Kidney epithelial cell (primary cell): ENCODE measurements around the gene CHST11. TPM values are rescaled to one million over a fixed set of nuclear protein-coding genes. Genes with fewer than 3 reads are reported as not detected.

Experiments used
- DNase-seq: peaks from one replicate; pipeline ENCODE4 v3.0.0-alpha.2; 2010; ENCODE audit warnings: low read depth
- H3K27me3 ChIP-seq: 2 replicates; pipeline ENCODE4 v1.6.0; 2011; ENCODE audit warnings: low read length; ENCODE audit not compliant: control insufficient read depth, insufficient read depth
- H3K36me3 ChIP-seq: 2 replicates; pipeline ENCODE4 v1.5.1; 2011; ENCODE audit warnings: low read length; ENCODE audit not compliant: control insufficient read depth, insufficient read depth
- H3K4me3 ChIP-seq: 2 replicates; pipeline ENCODE4 v1.5.1; 2011; ENCODE audit warnings: low read depth, mild to moderate bottlenecking, control low read depth, low read length
- CTCF ChIP-seq: IDR thresholded peaks from 2 replicates; pipeline ENCODE4 v1.5.1; 2011; ENCODE audit warnings: mild to moderate bottlenecking, moderate library complexity, low read length, control low read depth, inconsistent platforms; ENCODE audit not compliant: insufficient read depth, poor library complexity, severe bottlenecking
- total RNA-seq: library from RNA; depleted of rRNA; stranded (reverse); fragments of >200 nt; gene quantifications from 2 replicates; pipeline ENCODE4 v1.2.3, GENCODE V29; 2015

Gene CHST11
- total RNA-seq, 1 donor from 2014 or later = 32.6 TPM

GRCh38 chr12:104809706-104810385 is 353.1 kb downstream of the CHST11 start:
- TF ChIP-seq CTCF = no peak
- Histone ChIP-seq H3K4me3 (no peak overlapping the region), H3K27me3 (no peaks in the 10 kb centered on the region), H3K36me3 (no peaks in the 10 kb centered on the region)
- no peak for DNase-seq

Other genes with a start within 250 kb of the CHST11 start
- gene TXNRD1, start 241.2 kb upstream of the CHST11 start, total RNA-seq = 78.7 and 100 TPM in 2 replicates
- gene EID3, start 153.2 kb upstream of the CHST11 start, total RNA-seq = 1.5 and 2.9 TPM in 2 replicates